ENCODE data around the gene YOD1. TPM values are rescaled to one million over a fixed set of nuclear protein-coding genes. Genes with fewer than 3 reads are reported as not detected.

The YOD1 gene
- total RNA-seq, 2 experiments from 2014 or later, result 5.3 to 6.0 TPM

DNA sequence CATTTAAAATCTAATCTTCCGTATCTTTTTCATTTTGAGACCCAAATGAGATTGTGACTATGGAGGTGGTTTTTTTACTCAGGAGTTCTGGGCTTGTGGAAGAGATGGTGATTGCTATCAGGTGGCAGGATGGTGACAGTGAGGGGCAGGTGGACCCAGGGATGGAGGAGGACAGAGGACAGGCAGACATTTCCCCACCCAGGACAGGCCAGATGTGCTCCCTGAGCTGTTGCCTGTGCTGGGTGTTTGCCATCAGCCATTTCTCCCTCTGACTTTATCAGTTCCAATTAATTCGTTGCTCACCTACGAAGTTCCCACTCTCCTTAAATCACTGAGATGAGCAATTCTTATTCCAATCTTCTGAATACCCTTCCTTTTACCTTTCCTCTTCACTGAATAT is 44.9 kb downstream of the YOD1 start:
- Mint-ChIP-seq H3K9me3 (ENCODE audit: low read depth) (no peaks in the 10 kb centered on the region), H3K4me3 (no peak overlapping the region), H3K4me1 (peaks cover 2% of the 10 kb centered on the region), H3K27me3 (peaks cover 6% of the 10 kb centered on the region), H3K27ac (no peak overlapping the region), H3K36me3 (ENCODE audit: low read depth) (no peaks in the 10 kb centered on the region)
- ChIA-PET CTCF (interaction anchor here (0.6 to 2.4 kb wide), 14 partner anchors 12 to 384 kb away, joined by 3 to 17 read pairs (median 3); no protein-coding TSS in a partner anchor), POLR2A (no interaction called here)
- ATAC-seq (no peak), DNase-seq (no peak)
- intact Hi-C loops (cut with DNase I, micrococcal nuclease), result loop anchor here in 1 of 2 experiments (5.0 kb wide), 1 partner anchor 71 kb away; no protein-coding TSS in a partner anchor

DNA sequence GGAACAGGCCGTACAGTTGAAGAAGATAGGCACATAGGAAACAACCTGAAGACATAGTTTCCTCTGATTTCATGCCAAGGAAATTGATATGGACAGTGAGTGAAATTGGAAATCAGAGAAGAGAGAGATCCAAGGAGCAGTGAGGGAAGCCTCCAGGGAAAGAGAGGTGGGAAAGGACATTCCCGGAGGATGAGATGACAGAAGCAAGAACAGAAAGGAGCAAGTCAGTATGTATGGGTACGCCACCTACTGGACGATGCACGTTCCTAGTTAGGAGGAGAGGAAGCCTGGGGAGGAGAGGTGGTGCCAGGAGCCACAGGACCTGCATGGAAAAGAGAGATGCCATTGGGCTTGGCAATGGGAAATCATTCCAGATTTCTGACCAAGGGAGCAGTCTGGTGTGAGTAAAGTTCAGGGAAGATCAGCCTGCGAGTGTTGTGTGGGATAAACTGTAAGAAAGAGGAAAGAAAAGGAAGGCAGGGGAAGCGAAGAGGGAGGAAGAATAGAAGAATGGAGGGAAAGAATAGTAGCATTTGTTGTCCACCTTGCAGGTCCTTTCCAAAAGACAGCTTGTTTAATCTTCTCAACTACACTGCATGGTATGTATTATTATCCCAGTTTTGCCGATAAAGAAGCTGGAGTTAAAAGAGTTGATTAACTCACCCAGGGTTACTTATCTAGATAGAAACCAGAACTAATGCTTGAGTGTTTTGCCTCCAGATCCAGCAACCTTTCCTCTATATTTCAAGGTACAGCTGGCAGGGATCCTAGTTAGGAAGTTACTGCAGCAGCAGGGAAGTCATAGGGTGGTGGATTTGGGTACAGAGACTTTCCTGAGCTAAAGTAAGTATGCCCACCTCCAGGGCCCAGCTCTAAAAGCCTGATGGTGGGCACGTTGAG is 45.8 kb downstream of the YOD1 start:
- Mint-ChIP-seq H3K4me3 (no peak overlapping the region), H3K36me3 (ENCODE audit: low read depth) (no peaks in the 10 kb centered on the region), H3K9me3 (ENCODE audit: low read depth) (no peaks in the 10 kb centered on the region), H3K4me1 (peaks cover 2% of the 10 kb centered on the region), H3K27ac (no peak overlapping the region), H3K27me3 (peaks cover 4% of the 10 kb centered on the region)
- DNase-seq (peak; percentile 64), ATAC-seq (peak; percentile 57)
- ChIA-PET CTCF (interaction anchor here (0.6 to 2.4 kb wide), 22 partner anchors 10 to 451 kb away, joined by 3 to 17 read pairs (median 4); no protein-coding TSS in a partner anchor), POLR2A (no interaction called here)
- intact Hi-C loops (cut with DNase I, micrococcal nuclease), result loop anchor here in 1 of 2 experiments (5.0 kb wide), 1 partner anchor 72 kb away; no protein-coding TSS in a partner anchor

DNA sequence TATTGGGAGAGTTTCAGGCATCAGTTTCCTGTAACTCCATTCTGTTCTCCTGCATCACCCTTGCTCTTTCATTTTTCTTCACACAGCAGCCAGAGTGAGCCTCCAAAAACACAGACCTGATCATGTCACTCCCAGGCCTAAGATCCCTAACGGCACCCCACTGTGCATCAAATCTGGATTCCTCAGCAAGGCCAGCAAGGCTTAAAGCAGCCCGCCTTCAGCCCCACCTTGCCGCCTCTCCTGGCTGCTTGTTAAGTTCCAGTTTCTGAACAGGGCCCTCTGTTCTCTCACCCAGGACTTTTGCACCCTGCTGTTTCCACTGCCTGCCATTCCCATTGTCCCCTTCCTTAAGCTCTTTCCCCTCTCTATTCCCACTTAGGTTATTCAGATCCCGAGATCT is 47.8 kb downstream of the YOD1 start:
- Mint-ChIP-seq H3K36me3 (ENCODE audit: low read depth) (no peaks in the 10 kb centered on the region), H3K27ac (no peak overlapping the region), H3K4me3 (no peak overlapping the region), H3K9me3 (ENCODE audit: low read depth) (no peaks in the 10 kb centered on the region), H3K4me1 (peaks cover 2% of the 10 kb centered on the region), H3K27me3 (peaks cover 6% of the 10 kb centered on the region)
- CTCF ChIA-PET, result interaction anchor here (0.5 to 2.3 kb wide), 6 partner anchors 10 to 372 kb away, joined by 3 to 6 read pairs (median 4); no protein-coding TSS in a partner anchor
- POLR2A ChIA-PET, result interaction anchor here (0.6 kb wide), 1 partner anchor 11 kb away, joined by 4 read pairs; no protein-coding TSS in a partner anchor
- no peak for ATAC-seq
- DNase-seq, result no peak
- intact Hi-C loops (cut with DNase I, micrococcal nuclease), result no loop called here

DNA sequence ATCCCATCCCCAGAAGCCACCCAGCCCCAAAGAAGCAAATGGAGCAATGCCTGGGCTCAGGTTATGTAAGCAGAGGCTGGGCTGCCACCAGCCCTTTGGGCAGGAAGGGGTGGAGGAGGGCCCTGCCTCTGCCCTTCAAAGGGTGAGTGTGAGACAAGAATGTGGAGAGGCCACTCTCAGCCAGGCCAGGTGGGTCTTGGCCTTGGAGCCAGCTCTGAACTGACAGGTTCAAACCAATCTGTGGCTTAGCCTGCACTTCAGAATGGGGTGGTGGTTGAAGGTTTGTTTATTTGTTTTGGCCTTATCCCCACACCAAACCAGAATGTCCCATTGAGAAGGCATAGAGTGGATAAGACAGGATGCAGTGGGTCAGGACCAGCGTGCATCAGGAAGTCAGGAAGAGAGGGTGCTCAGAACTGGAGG is 48.3 kb downstream of the YOD1 start:
- H3K36me3 Mint-ChIP-seq (ENCODE audit: low read depth), result no peaks in the 10 kb centered on the region
- ChIA-PET CTCF (interaction anchor here (0.5 to 2.3 kb wide), 5 partner anchors 22 to 372 kb away, joined by 3 to 6 read pairs (median 3); no protein-coding TSS in a partner anchor), POLR2A (no interaction called here)
- intact Hi-C loops (cut with DNase I, micrococcal nuclease), result no loop called here
- DNase-seq (no peak), ATAC-seq (no peak)
- H3K27ac Mint-ChIP-seq, result no peak overlapping the region
- H3K9me3 Mint-ChIP-seq (ENCODE audit: low read depth), result no peaks in the 10 kb centered on the region
- H3K4me3 Mint-ChIP-seq, result no peak overlapping the region
- peaks cover 2% of the 10 kb centered on the region for H3K4me1 Mint-ChIP-seq
- H3K27me3 Mint-ChIP-seq, result peaks cover 6% of the 10 kb centered on the region

DNA sequence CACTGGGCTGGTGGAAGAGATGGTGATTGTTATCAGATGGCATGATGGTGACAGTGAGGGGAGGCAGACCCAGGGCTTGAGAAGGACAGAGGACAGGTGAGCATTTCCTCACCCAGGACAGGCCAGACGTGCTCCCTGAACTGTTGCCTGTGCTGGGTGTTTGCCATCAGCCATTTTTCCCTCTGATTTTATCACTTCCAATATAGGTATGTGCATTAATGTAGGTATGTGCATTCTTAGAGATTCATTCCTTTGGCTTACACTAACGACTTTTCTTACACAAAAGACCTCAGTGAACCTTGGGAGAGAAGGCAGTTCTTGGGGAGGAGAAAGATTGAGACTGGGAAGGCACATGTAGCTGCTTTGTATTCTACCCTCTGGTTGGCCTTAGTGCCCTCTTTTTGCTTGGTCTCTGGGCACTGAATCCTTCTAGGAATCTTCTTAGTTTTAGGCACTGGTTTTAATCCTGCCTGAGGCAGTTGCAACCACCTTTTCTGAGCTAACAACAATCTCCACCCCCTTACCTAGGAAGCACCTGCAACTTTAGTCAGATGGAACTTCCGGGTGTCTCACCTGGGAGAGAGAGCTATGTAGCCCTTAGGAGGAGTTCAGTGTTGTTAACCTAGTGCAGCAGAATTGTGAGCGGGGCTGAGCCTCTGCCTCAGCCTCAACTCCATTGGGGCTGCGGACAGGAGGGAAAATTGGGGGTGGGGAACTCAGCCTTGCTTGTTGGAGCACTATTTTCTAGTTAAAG is 49.3 kb downstream of the YOD1 start:
- CTCF ChIA-PET, result interaction anchor here (0.8 to 1.5 kb wide), 3 partner anchors 19 to 267 kb away, joined by 3 read pairs; no protein-coding TSS in a partner anchor
- no peak overlapping the region for H3K27ac Mint-ChIP-seq
- peaks cover 4% of the 10 kb centered on the region for H3K27me3 Mint-ChIP-seq
- peaks cover 2% of the 10 kb centered on the region for H3K4me1 Mint-ChIP-seq
- ATAC-seq (no peak), DNase-seq (no peak)
- POLR2A ChIA-PET, result no interaction called here
- no peaks in the 10 kb centered on the region for H3K9me3 Mint-ChIP-seq (ENCODE audit: low read depth)
- no peaks in the 10 kb centered on the region for H3K36me3 Mint-ChIP-seq (ENCODE audit: low read depth)
- H3K4me3 Mint-ChIP-seq, result no peak overlapping the region
- intact Hi-C loops (cut with DNase I, micrococcal nuclease), result no loop called here

DNA sequence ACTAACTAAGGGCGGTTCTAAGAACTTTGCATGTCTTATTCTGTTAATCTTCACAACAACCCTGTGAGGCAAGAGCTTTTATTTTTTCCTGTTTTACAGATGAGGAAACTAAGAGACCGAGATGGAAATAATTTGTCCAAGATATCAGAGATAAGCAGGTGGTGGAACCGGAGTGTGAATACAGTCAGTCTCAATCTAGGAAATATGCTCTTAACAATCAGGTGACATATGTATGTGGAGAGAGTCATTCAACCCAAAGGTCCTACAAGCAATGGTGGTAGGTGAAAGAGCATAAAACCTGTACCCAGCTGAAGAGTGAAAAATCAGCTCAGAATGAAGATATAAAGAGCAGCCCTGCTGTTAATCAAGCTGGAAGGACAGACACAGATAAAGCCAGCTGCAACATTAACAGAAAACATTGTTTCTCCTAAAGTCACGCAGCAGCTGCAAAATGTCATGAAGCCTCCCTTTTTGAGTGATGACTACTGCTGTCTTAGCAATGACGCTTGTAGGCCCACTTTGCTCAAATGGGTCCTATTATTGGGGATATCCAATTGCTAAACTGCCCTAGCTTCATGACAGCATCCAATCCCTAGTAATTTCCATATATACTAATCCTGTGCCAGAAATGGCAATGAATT is 50.2 kb downstream of the YOD1 start:
- Mint-ChIP-seq H3K27ac (no peak overlapping the region), H3K4me1 (peaks cover 2% of the 10 kb centered on the region), H3K36me3 (ENCODE audit: low read depth) (no peaks in the 10 kb centered on the region), H3K9me3 (ENCODE audit: low read depth) (no peaks in the 10 kb centered on the region), H3K27me3 (peaks cover 4% of the 10 kb centered on the region), H3K4me3 (no peak overlapping the region)
- intact Hi-C loops (cut with DNase I, micrococcal nuclease), result no loop called here
- DNase-seq (no peak), ATAC-seq (no peak)
- ChIA-PET POLR2A (no interaction called here), CTCF (interaction anchor here (0.6 to 1.5 kb wide), 3 partner anchors 18 to 266 kb away, joined by 3 read pairs; no protein-coding TSS in a partner anchor)

DNA sequence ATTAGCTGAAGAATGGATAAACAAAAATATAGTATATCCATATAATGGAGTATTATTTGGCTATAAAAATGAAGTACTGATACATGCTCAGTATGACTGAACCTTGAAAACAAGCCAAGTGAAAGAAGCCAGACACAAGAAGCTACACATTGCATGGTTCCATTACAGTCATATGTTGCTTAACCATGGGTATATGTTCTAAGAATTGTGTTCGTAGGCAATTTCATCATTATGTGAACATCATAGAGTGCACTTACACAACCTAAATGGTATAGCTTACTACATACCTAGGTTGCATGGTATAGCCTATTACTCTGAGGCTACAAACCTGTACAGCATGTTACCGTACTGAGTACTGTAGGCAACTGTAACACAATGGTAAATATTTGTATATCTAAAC is 52.2 kb downstream of the YOD1 start:
- ChIA-PET POLR2A (no interaction called here), CTCF (interaction anchor here (1.5 to 1.8 kb wide), 2 partner anchors 77 to 86 kb away, joined by 3 read pairs; no protein-coding TSS in a partner anchor)
- intact Hi-C loops (cut with DNase I, micrococcal nuclease), result no loop called here
- DNase-seq (no peak), ATAC-seq (no peak)
- Mint-ChIP-seq H3K9me3 (ENCODE audit: low read depth) (no peaks in the 10 kb centered on the region), H3K27me3 (peaks cover 3% of the 10 kb centered on the region), H3K4me3 (no peak overlapping the region), H3K4me1 (no peaks in the 10 kb centered on the region), H3K27ac (no peak overlapping the region), H3K36me3 (ENCODE audit: low read depth) (no peaks in the 10 kb centered on the region)

Other genes with a start within 250 kb of the YOD1 start
- not detected for gene IL20, start 185.6 kb downstream of the YOD1 start, total RNA-seq
- gene IL24, start 153.8 kb downstream of the YOD1 start, total RNA-seq, result 10 to 100 TPM in 1 of 2 experiments, 1 to 10 TPM in 1; 10.0 to 10.7 TPM
- 10 to 100 TPM; 41.6 to 49.3 TPM for gene FCMR, start 129.3 kb downstream of the YOD1 start, total RNA-seq
- gene PIGR, start 104.7 kb downstream of the YOD1 start, total RNA-seq, result under 1 TPM; 0.07 to 0.54 TPM
- gene FCAMR, start 80.7 kb downstream of the YOD1 start, total RNA-seq, result not detected
- under 1 TPM in 1 of 2 experiments, not detected in 1; 0.05 TPM for gene C1orf116, start 18.5 kb downstream of the YOD1 start, total RNA-seq
- 1 to 10 TPM; 3.1 to 3.5 TPM for gene PFKFB2, start 2.1 kb upstream of the YOD1 start, total RNA-seq
- gene C4BPB, start 37.7 kb upstream of the YOD1 start, total RNA-seq, result 1 to 10 TPM; 1.3 to 1.4 TPM
- gene C4BPA, start 53.0 kb upstream of the YOD1 start, total RNA-seq, result not detected